Measurements from ENCODE around the gene CARD9.

The CARD9 gene

GRCh38 chr9:136400038-136400834 lies 26.8 kb upstream of the CARD9 start, which contains the start of gene SNAPC4:
SNAPC4 (minus strand) TSS chr9:136400170; CDS start chr9:136398428, 1,742 bp downstream.
- TF ChIP-seq, protein P1, sequence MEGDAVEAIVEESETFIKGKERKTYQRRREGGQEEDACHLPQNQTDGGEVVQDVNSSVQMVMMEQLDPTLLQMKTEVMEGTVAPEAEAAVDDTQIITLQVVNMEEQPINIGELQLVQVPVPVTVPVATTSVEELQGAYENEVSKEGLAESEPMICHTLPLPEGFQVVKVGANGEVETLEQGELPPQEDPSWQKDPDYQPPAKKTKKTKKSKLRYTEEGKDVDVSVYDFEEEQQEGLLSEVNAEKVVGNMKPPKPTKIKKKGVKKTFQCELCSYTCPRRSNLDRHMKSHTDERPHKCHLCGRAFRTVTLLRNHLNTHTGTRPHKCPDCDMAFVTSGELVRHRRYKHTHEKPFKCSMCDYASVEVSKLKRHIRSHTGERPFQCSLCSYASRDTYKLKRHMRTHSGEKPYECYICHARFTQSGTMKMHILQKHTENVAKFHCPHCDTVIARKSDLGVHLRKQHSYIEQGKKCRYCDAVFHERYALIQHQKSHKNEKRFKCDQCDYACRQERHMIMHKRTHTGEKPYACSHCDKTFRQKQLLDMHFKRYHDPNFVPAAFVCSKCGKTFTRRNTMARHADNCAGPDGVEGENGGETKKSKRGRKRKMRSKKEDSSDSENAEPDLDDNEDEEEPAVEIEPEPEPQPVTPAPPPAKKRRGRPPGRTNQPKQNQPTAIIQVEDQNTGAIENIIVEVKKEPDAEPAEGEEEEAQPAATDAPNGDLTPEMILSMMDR (IDR thresholded peaks at IDR 0.05; ENCODE audit: control insufficient read depth, extremely low read depth, insufficient read depth): peak; percentile 90
- peak; percentile 40 for DNase-seq (ENCODE audit: low read depth)
- peak within 1 kb of the TSS; percentile 90 for H3K4me3 ChIP-seq (ENCODE audit: low read depth, low read length)

- DNase-seq (ENCODE audit: low read depth): no peak
- H3K4me3 ChIP-seq (ENCODE audit: low read depth, low read length): peak overlapping the region; percentile 90
- TF ChIP-seq, protein P1 (IDR thresholded peaks at IDR 0.05; ENCODE audit: control insufficient read depth, extremely low read depth, insufficient read depth): no peak
Measured at GRCh38 chr9:136399176-136400037, 25.9 kb upstream of the CARD9 start.

- peak overlapping the region; percentile 90 for H3K4me3 ChIP-seq (ENCODE audit: low read depth, low read length)
- DNase-seq (ENCODE audit: low read depth): no peak
- TF ChIP-seq, protein P1 (IDR thresholded peaks at IDR 0.05; ENCODE audit: control insufficient read depth, extremely low read depth, insufficient read depth): no peak
Measured at GRCh38 chr9:136398286-136398685, 24.8 kb upstream of the CARD9 start.

DNA sequence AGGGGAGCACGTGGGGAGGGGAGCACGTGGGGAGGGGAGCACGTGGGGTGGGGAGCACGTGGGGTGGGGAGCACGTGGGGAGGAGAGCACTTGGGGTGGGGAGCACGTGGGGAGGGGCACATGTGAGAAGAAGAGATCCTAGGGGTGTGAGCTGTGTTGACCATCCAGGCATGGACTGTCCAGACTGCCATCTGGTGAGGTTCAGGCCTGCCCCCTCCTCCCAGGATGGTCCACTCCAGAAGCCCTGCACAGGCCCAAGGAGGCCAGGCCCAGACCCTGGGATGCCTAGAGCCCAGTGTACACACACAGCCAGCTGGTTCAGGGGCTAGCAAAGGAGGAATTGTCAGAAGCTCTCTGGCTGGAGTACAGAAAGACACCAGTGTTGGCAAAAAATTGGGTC lies 24.2 kb upstream of the CARD9 start:
- no peak overlapping the region for H3K4me3 ChIP-seq (ENCODE audit: low read depth, low read length)
- TF ChIP-seq, protein P1 (IDR thresholded peaks at IDR 0.05; ENCODE audit: control insufficient read depth, extremely low read depth, insufficient read depth): no peak
- DNase-seq (ENCODE audit: low read depth): no peak

- TF ChIP-seq, protein P1 (IDR thresholded peaks at IDR 0.05; ENCODE audit: control insufficient read depth, extremely low read depth, insufficient read depth): no peak
- peak overlapping the region; percentile 40 for H3K4me3 ChIP-seq (ENCODE audit: low read depth, low read length)
- DNase-seq (ENCODE audit: low read depth): peak; percentile 76
Measured at GRCh38 chr9:136396219-136396515, 22.7 kb upstream of the CARD9 start.

DNA sequence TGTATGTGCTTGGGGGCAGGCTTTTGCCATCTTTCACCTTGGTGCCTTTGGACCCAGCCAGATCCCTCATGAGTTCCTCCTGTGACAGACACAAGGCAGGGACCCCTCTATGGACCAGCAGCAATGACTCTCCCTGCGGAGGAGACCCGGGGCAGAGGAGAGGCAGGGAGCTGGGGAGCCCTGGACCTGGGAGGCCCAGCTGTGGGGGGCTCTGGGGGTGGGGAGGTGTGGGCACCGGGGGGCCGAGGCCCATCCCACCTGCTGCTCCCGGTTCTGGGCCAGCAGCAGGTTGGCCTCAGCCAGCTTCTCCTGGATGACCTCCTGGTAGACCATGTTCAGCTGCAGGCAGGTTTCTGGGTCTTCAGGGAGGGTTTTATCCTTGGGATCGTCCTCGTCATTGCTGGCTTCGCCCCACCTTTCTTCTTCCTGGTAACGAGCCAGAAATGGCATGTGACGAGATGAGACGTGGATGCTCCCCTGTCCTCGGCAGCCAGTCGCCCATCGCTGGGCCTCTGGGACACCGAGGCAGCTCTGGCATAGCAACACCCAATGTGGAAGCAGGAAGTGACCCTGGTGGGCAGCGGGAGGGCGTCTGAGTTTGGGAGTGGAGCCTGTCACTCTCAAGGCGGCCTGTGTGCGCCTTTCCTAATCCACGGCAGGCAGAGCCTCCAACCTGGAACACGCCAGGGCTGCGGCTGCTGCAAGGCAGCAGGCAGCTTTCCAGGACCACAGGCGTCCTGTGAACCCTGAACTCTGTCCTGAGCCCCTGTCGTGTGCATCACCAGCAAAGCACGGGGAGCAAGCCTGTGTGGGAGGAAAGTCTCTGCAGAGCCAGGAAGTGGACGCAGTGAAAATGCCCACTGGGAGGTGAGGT lies 22.1 kb upstream of the CARD9 start:
- TF ChIP-seq, protein P1 (IDR thresholded peaks at IDR 0.05; ENCODE audit: control insufficient read depth, extremely low read depth, insufficient read depth): no peak
- peak overlapping the region; percentile 40 for H3K4me3 ChIP-seq (ENCODE audit: low read depth, low read length)
- no peak for DNase-seq (ENCODE audit: low read depth)
